HUES6 (cell line): ENCODE measurements around the gene NGEF.

Source experiments
- H3K27ac ChIP-seq: 2 replicates; pipeline ENCODE4 v1.7.0; 2013; ENCODE audit warnings: low read depth, mild to moderate bottlenecking, low read length, inconsistent platforms
- H3K27me3 ChIP-seq: 2 replicates; pipeline ENCODE4 v1.6.1; 2013; ENCODE audit warnings: low read length; ENCODE audit not compliant: control insufficient read depth, insufficient read depth
- H3K36me3 ChIP-seq: 2 replicates; pipeline ENCODE4 v1.6.1; 2013; ENCODE audit warnings: low read length; ENCODE audit not compliant: control insufficient read depth, insufficient read depth
- H3K4me1 ChIP-seq: 2 replicates; pipeline ENCODE4 v1.6.1; 2013; ENCODE audit warnings: low read length; ENCODE audit not compliant: control insufficient read depth, insufficient read depth
- H3K4me3 ChIP-seq: 2 replicates; pipeline ENCODE4 v1.5.1; 2013; ENCODE audit warnings: low read depth, low read length
- H3K9ac ChIP-seq: one replicate; pipeline ENCODE4 v1.6.1; 2013; ENCODE audit warnings: mild to moderate bottlenecking, low read length
- H3K9me3 ChIP-seq: 2 replicates; pipeline ENCODE4 v1.6.1; 2013; ENCODE audit warnings: low read depth, low read length; ENCODE audit not compliant: control insufficient read depth, insufficient read depth

Gene NGEF

GRCh38 chr2:233013027-233013461 is at the start of gene NGEF:
NGEF (minus strand) TSS chr2:233013256; CDS start chr2:232974890, 38,366 bp downstream.
- Histone ChIP-seq H3K27me3 (no peaks in the 10 kb centered on the region), H3K27ac (no peak within 1 kb of the TSS), H3K9me3 (no peaks in the 10 kb centered on the region), H3K4me1 (no peaks in the 10 kb centered on the region), H3K36me3 (no peaks in the 10 kb centered on the region), H3K9ac (no peak within 1 kb of the TSS), H3K4me3 (no peak within 1 kb of the TSS)

DNA sequence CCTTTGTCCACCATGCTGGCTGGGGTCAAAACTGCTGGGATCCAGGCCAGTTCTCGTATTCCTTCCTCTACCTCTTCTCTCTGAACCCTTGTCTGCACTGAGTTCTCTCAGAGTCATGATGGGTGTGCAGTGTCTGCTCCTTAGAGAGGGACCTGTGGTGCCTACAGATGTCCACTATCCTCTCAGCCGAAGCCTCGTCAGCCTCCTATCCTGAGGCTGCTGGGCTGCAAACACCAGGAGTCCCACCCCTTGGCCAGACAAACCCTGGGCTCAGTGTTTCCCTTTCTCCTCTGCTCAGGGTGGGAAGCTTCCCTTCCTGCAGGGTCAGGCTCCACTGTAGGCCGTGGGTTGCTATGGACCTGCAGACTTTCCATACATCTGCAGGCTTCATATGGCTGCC is 49.4 kb upstream of the NGEF start:
- Histone ChIP-seq H3K9ac (no peak overlapping the region), H3K4me3 (no peak overlapping the region), H3K9me3 (no peaks in the 10 kb centered on the region), H3K27me3 (no peaks in the 10 kb centered on the region), H3K4me1 (peaks cover 27% of the 10 kb centered on the region), H3K27ac (no peak overlapping the region), H3K36me3 (no peaks in the 10 kb centered on the region)

GRCh38 chr2:233061591-233062450 is 48.8 kb upstream of the NGEF start:
- Histone ChIP-seq H3K36me3 (no peaks in the 10 kb centered on the region), H3K4me3 (no peak overlapping the region), H3K4me1 (peaks cover 27% of the 10 kb centered on the region), H3K27me3 (no peaks in the 10 kb centered on the region), H3K9me3 (no peaks in the 10 kb centered on the region), H3K9ac (no peak overlapping the region), H3K27ac (no peak overlapping the region)

DNA sequence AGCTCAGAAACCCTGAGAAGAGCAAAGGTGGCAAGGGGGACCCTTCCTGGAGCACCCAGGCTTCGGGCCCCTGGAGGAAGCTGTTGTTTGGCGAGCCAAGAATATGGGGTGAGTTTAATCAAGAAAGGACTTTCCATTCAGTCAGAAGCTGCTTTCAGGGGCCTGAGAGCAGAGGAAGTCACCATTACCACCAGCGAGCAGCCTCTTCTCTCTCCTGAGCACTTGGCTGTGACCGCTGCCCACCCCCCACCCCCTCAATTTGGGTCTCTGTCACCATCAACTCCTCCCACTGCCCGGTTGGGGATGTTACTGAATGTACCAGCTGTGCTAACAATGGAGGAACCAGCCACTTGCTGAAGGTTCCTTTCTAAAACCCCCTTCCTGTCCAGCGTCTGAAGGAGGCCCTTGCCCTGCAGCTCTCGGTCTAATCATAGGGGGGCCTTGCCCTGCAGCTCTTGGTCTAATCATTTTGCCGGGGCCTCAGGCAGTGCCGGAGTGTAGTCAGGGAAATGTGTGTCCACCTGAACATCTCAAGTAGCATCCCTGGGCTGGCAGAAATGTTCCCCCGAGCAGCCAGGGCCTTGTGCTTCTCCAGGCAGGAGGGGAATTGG is 48.0 kb upstream of the NGEF start:
- Histone ChIP-seq H3K9ac (no peak overlapping the region), H3K27me3 (no peaks in the 10 kb centered on the region), H3K4me3 (no peak overlapping the region), H3K36me3 (no peaks in the 10 kb centered on the region), H3K4me1 (peaks cover 27% of the 10 kb centered on the region), H3K27ac (no peak overlapping the region), H3K9me3 (no peaks in the 10 kb centered on the region)

DNA sequence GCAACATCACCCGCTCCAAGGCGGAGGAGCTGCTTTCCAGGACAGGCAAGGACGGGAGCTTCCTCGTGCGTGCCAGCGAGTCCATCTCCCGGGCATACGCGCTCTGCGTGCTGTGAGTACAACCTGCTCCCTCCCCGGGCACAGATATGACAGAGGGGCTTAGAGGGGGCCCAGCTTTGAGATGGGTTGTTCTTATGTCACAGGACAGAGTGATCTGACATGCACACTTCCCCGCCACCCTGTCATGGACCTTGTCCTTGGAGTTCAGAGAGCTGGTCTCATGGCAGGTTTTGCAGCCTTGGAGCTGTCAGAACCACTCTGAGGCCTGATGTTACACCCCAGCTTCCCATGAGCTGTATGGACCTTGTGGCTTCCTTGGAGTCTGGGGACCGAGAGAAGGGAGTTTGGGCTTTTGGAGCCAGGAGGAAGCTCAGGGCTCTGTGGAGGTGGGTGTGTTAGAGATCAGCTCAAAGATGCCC is 47.5 kb upstream of the NGEF start:
- H3K27ac ChIP-seq = no peak overlapping the region
- no peaks in the 10 kb centered on the region for H3K36me3 ChIP-seq
- H3K27me3 ChIP-seq = no peaks in the 10 kb centered on the region
- no peak overlapping the region for H3K9ac ChIP-seq
- H3K4me1 ChIP-seq = peaks cover 27% of the 10 kb centered on the region
- no peak overlapping the region for H3K4me3 ChIP-seq
- H3K9me3 ChIP-seq = no peaks in the 10 kb centered on the region

DNA sequence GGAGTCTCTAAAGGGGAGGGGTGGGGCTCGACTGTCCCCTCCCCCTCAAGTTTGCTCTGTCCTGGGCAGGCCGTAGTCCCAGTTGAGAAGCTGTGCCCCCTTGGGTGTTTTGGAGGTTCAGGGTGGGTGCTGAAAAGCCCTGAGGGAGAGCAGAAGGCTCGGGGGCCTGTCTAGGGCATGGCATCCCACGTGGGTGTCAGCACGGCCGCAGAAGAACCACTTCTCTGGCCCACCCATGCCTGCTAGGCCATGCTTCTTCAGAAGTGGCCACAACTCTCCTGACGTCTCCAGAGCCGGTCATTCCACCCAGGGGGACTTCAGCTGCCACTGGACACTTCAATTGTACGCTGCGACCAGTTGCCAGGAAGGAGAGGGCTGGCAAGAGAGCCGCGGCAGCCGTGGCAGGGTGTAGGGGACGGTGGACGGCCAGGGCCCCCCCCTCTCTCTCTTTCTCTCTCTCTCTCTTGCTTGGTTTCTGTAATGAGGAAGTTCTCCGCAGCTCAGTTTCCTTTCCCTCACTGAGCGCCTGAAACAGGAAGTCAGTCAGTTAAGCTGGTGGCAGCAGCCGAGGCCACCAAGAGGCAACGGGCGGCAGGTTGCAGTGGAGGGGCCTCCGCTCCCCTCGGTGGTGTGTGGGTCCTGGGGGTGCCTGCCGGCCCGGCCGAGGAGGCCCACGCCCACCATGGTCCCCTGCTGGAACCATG is 46.9 kb upstream of the NGEF start, which contains the start of gene INPP5D:
Gene INPP5D (plus strand): TSS at position 546 of the 704 bp plus-strand sequence. CDS start 137 bp downstream, at position 683.
- Histone ChIP-seq H3K4me3 (no peak within 1 kb of the TSS), H3K27ac (no peak within 1 kb of the TSS), H3K9me3 (no peaks in the 10 kb centered on the region), H3K36me3 (no peaks in the 10 kb centered on the region), H3K9ac (no peak within 1 kb of the TSS), H3K27me3 (no peaks in the 10 kb centered on the region), H3K4me1 (peaks cover 27% of the 10 kb centered on the region)

GRCh38 chr2:233059547-233059796 is 46.4 kb upstream of the NGEF start:
- no peaks in the 10 kb centered on the region for H3K36me3 ChIP-seq
- no peak overlapping the region for H3K9ac ChIP-seq
- no peak overlapping the region for H3K4me3 ChIP-seq
- H3K4me1 ChIP-seq = peaks cover 27% of the 10 kb centered on the region
- H3K9me3 ChIP-seq = no peaks in the 10 kb centered on the region
- H3K27ac ChIP-seq = no peak overlapping the region
- peaks cover 2% of the 10 kb centered on the region; the same call in 1 of the 2 replicates for H3K27me3 ChIP-seq

GRCh38 chr2:233058717-233059546 is 45.9 kb upstream of the NGEF start:
- H3K4me1 ChIP-seq = peaks cover 27% of the 10 kb centered on the region
- no peak overlapping the region for H3K27ac ChIP-seq
- H3K9me3 ChIP-seq = no peaks in the 10 kb centered on the region
- H3K9ac ChIP-seq = no peak overlapping the region
- peaks cover 5% of the 10 kb centered on the region; the same call in 1 of the 2 replicates for H3K27me3 ChIP-seq
- no peak overlapping the region for H3K4me3 ChIP-seq
- H3K36me3 ChIP-seq = no peaks in the 10 kb centered on the region

DNA sequence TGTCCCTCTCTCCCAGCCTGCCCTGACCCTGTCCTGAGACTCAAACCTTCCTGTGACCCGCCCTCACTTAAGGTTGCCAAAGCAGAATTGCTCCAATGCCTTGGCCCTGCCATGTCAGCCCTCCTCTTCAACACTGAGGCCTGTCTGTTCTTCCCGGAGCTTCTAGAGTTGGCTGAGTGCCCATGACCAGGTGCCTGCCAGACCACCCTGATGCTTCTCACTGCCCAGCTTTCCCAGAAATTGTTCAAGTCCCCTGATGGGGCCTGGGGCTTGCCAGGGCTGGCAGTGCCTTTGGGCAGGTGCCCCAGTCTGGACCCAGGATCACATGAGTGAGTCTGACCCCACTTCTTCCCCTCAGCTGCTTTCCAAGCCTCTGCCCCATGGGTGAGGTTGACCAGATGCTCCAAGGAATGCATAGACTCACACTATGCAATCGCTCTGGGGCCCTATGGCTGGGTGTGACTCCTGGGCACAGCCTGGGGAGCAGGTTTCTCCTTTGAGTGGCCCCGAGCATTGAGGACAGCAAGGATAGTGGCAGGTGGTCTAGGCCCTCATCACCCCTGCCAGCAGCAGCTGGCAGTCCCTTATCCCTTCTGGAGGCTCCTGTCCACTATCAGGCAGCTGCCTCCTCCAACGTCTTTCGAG is 44.0 kb upstream of the NGEF start:
- no peak overlapping the region for H3K4me3 ChIP-seq
- peaks cover 5% of the 10 kb centered on the region; the same call in 1 of the 2 replicates for H3K27me3 ChIP-seq
- H3K27ac ChIP-seq = no peak overlapping the region
- no peak overlapping the region for H3K9ac ChIP-seq
- no peaks in the 10 kb centered on the region for H3K9me3 ChIP-seq
- H3K36me3 ChIP-seq = no peaks in the 10 kb centered on the region
- peaks cover 17% of the 10 kb centered on the region for H3K4me1 ChIP-seq

GRCh38 chr2:233055362-233055761 is 42.3 kb upstream of the NGEF start:
- H3K36me3 ChIP-seq = no peaks in the 10 kb centered on the region
- no peak overlapping the region for H3K4me3 ChIP-seq
- H3K27ac ChIP-seq = no peak overlapping the region
- H3K27me3 ChIP-seq = peaks cover 5% of the 10 kb centered on the region; the same call in 1 of the 2 replicates
- no peak overlapping the region for H3K9ac ChIP-seq
- peaks cover 13% of the 10 kb centered on the region for H3K4me1 ChIP-seq
- no peaks in the 10 kb centered on the region for H3K9me3 ChIP-seq
